ENCODE results near the gene EPB41L2.
"Not testable (repeated sequence)": the region's sequence is repeated elsewhere in the genome, so short reads cannot be mapped to it uniquely, and the experiment has no call there.

EPB41L2 gene
- 9.0 to 12.6 (median 9.6) reads per million in 4 experiments for total RNA-seq

- DNase-seq = peak; percentile 75
Observed at GRCh38 chr6:131063028-131063763, at the start of gene EPB41L2. TSS of gene EPB41L2 (minus strand) at chr6:131063245. CDS start at chr6:130956485, 106,760 bp downstream.

DNA sequence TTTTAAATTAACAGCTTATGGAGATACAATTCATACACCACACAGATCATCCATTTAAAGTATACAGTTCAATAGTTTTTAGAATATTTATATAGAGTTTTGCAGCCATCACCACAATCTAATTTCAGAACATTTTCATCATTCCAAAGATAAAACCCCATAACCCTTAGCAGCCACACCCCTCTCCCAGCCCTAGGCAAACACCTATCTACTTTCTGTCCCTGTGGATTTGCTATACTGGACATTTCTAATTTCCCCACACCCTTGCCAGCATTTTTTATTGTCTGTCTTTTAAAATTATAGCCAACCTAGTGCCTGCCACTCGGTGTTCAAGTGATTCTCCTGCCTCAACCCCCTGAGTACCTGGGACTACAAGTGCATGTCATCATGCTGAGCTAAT lies 49.2 kb upstream of the EPB41L2 start:
- no peak for DNase-seq

DNA sequence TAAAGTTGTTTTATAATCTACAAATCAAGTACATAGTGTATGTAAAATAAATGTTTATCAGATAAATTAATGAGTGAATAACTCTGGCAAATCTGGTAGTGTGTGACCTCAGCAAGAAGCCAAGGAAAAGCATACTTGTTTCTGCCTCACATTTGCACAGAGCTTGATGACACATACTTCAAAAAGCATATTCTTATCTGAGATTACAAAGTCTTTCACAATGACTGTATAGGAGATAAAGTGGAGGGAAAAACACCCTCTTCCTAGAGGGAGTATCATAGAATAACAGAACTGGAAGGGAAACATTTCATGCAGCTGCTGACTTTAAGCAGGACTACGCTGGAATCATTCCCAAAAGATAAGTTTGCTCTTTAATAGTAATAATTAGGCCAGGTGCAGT lies 44.1 kb upstream of the EPB41L2 start:
- DNase-seq = no peak

DNA sequence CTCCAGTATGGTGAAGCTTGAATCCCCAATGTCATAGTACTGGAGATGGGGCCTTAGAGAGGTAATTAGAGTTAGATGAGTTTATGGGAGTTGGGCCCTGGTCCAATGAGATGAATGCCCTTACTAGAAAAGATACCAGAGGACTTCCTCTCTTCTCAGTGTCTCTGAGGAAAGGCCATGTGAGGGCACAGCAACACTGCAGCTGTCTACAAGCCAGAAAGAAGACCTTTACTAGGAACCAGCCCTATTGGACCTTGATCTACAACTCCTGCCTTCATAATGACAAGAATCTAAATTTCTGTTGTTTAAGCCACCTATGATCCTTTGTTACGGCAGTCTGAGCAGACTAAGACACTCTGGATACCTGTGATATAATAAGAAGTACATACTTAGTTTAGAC lies 40.9 kb upstream of the EPB41L2 start:
- no peak for DNase-seq

DNA sequence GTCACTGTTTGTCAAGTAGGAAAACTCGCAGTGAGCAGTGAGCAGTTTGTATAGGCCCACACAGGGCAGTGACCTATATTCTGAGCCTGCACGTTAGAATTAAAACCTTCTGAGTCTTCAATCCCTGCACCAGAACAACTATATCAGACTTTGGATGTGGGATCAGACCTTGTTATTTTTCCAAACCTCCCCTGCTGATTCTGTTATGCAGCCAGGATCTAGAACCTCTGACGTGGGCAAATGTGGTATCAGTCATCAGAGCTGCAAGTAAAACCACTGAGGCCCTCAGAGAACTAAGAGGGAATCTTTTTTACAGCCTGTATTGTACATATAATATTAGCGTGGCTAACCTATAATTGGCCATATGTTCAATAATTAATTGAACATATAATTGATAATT lies 40.3 kb upstream of the EPB41L2 start:
- no peak for DNase-seq

GRCh38 chr6:131101911-131102680 lies 39.1 kb upstream of the EPB41L2 start:
- no peak for DNase-seq

DNA sequence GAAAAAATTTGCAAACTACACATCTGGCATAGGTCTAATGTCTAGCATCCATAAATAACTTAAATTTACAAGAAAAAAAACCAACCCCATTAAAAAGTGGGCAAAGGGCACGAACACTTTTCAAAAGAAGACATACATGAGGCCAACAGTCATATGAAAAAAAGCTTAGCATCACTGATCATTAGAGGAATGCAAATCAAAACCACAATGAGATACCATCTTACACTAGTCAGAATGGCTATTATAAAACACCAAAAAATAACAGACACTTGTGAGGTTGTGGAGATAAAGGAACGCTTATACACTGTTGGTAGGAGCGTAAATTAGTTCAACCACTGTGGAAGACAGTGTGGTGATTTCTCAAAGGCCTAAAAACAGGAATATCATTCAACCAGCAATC lies 33.7 kb upstream of the EPB41L2 start:
- no peak for DNase-seq

- no peak for DNase-seq
Observed at GRCh38 chr6:131093334-131093733, 30.3 kb upstream of the EPB41L2 start.

DNA sequence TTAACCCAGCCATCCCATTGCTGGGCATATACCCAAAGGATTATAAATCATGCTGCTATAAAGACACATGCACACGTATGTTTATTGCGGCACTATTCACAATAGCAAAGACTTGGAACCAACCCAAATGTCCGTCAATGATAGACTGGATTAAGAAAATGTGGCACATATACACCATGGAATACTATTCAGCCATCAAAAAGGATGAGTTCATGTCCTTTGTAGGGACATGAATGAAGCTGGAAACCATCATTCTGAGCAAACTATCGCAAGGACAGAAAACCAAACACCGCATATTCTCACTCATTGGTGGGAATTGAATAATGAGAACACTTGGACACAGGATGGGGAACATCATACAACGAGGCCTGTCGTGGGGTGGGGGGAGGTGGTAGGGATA lies 28.9 kb upstream of the EPB41L2 start:
- not testable (repeated sequence) for DNase-seq

- DNase-seq = not testable (repeated sequence)
Observed at GRCh38 chr6:131090339-131090738, 27.3 kb upstream of the EPB41L2 start.

GRCh38 chr6:131084982-131085381 lies 21.9 kb upstream of the EPB41L2 start:
- no peak for DNase-seq

- no peak for DNase-seq
Observed at GRCh38 chr6:131083687-131084086, 20.6 kb upstream of the EPB41L2 start.

GRCh38 chr6:131082335-131082734 lies 19.3 kb upstream of the EPB41L2 start:
- no peak for DNase-seq

- no peak for DNase-seq
Observed at GRCh38 chr6:131080084-131080483, 17.0 kb upstream of the EPB41L2 start.

DNA sequence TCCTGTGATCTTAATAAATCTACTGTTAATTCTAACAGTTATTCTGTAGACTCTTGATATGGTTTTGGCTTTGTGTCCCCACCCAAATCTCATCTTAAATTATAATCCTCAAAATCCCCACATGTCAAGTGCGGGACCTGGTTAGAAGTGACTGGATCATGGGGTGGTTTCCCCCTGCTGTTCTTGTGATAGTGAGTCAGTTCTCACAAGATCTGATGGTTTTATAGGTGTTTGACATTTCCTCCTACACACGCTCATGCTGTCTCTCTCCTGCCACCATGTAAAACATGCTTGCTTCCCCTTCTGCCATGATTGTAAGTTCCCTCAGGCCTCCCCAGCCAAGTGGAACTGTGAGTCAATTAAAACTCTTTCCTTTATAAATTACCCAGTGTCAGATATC lies 10.5 kb upstream of the EPB41L2 start:
- no peak for DNase-seq

DNA sequence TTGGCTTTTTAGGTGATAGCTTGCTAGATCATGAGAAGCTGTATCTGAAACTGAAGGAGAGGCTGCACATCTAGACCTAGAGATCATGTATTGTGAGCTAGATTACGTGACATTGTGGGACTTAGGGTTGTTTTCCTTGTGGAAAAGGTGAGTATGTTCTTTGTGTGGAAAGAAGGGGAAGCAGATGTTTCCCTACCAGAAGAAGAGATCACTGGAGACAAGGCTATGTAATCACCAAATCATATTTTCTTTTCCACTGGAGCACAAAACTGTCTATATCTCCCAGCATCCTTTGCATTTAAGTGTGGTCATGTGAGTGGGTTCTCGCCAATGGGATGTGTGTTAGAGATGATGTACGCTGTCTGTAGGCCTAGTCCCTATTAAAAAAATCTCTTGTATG lies 7.0 kb upstream of the EPB41L2 start:
- DNase-seq = no peak

- DNase-seq = no peak
Observed at GRCh38 chr6:131068165-131068564, 5.1 kb upstream of the EPB41L2 start.

DNA sequence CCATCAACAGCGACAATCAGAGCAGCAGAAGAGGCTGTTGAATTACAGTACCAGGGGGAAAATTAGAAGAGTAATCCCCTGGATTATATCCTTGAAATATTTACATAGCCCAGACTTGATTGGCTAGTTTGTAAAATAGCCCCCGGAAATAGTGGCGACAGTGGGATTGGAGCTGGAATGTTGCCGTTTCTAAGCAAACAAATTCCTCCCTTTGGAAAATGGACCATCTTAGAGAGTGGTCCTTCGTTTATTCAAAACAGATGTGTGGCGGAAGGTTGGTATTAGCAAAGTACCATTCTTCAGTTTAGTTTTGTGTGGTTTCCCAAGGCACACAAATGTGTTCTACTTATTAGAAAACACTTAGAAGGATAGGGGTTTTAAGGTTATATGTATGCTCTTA lies 4.5 kb upstream of the EPB41L2 start:
- no peak for DNase-seq

DNA sequence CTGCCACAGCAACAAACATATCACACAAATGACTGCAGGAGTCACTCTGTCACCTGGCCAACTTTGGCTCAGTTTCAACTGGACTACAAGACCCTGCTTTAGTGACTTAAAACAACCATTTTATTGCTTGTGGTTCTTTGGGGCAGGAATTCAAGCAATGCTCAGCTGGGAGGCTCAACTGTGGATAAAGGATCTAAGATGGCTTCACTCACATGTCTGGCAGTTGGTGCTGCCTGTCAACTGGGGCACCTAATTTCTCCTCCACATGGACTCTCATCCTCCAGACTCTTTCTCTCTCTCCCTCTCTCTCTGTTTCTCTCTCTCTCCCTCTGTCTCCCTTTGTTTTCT lies 2.8 kb upstream of the EPB41L2 start:
- no peak for DNase-seq

DNA sequence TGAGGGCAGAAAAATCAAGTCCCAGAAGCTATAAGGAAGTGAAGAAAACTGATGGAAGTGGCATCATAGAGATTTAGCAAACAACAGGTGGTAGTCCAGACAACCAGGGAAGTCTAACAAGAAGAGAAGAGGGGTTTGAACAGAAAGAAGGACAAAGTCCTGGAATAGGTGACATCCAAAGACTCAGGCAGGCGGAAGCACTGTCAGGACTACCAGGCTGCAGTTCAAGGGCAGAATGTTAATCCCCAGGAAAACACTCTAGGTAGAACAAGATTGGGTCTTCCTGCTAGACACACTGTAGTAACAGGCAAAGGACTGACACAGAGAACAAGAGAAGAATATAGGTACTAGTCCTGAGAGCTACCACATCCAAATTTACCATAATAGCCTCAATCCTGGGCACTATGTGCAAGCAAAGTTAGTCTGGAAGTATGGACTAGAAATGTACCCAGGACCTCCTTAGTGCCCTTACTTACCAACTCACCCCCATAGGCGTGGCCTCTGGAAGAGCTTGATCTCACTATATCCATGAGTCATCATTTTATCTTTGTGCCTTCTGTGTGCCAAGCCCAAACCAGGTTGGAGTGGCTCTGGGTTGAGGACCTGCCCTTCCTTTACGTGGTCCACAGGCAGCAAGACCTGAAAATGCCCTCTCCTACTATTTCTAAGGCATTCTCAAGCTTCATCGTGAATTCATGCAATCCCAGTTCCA lies 2.2 kb upstream of the EPB41L2 start:
- DNase-seq = no peak

DNA sequence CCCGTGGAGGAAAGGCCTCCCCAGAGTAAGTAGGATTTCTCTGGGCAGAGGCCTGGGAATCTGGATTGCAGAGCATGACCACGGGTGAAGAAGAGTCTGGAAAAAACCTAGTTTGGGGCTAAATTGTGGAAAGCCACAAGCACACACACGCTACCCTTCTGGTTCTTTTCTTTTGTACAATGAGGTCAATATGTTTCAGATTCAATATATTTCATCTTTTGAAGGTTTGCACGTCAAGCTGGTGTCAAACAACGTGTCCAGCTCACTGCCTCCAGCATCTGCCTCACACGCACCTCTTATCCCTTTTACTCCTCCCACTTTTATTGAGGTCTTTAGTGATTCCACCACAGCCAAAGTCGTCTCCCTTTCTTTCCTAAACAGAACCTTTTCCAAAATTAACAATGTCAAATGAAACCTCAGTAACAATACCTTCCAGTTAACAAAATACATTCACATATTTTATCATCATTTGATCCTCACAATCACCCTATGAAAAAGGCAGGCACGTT lies 773 bp upstream of the EPB41L2 start:
- DNase-seq = no peak

- DNase-seq = peak; percentile 5
Observed at GRCh38 chr6:131062241-131063027, 611 bp downstream of the EPB41L2 start.

DNA sequence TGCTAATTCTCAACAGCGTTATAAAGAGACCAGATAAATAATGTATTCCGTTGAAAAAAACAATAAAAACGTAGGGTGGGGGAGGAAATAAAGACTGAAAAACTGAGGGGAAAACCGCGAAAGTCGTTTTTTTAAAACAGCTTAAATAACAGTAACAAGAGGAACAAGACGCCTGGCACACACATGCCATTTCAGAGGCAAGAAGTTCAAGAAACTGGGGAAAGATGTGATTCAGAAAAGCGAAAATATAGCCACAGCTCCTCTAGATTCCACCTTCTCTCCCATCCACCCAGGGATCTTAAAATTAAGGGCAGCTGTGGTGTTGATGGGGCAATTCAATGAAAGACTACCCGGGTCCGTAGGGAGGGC lies 1.3 kb downstream of the EPB41L2 start:
- DNase-seq = no peak
